ENCODE results near the gene DHRS3. TPM values are rescaled to one million over a fixed set of nuclear protein-coding genes. Genes with fewer than 3 reads are reported as not detected.

DHRS3 gene
- total and polyA plus RNA-seq, 2 of the 13 experiments (the other 11 are each of a cell fraction or from before 2014, with no cell fraction given): 48.5 to 90.5 TPM

- peak; percentile 75 for TF ChIP-seq ZNF501 (CRISPR knock-in tag; IDR thresholded peaks at IDR 0.05)
- TF ChIP-seq ZNF614 (CRISPR knock-in tag; IDR thresholded peaks at IDR 0.05; ENCODE audit: borderline replicate concordance): no peak
- no peak for TF ChIP-seq ELF1 (CRISPR knock-in tag; IDR thresholded peaks at IDR 0.05)
- no peak for TF ChIP-seq ZNF136 (CRISPR knock-in tag; IDR thresholded peaks at IDR 0.05; ENCODE audit: low read depth)
- peak; percentile 29 for TF ChIP-seq AGO2 (optimal IDR thresholded peaks at IDR 0.05; ENCODE audit: low read depth, low read length)
- TF ChIP-seq ZFP91 (CRISPR knock-in tag; IDR thresholded peaks at IDR 0.05; ENCODE audit: borderline replicate concordance): peak; percentile 95
- no peak for TF ChIP-seq ZNF264 (CRISPR knock-in tag; IDR thresholded peaks at IDR 0.05)
- peak; percentile 82 for TF ChIP-seq PATZ1 (CRISPR knock-in tag; IDR thresholded peaks at IDR 0.05)
- peak; percentile 87 for TF ChIP-seq NCOA2 (CRISPR knock-in tag; IDR thresholded peaks at IDR 0.05)
- peak; percentile 95; the same call in 1 of the 2 replicates for TF ChIP-seq XBP1 (CRISPR knock-in tag; IDR thresholded peaks at IDR 0.05)
- TF ChIP-seq MED1 (CRISPR knock-in tag; IDR thresholded peaks at IDR 0.05): peak; percentile 86
- peak; percentile 65; the same call in 1 of the 2 replicates for TF ChIP-seq HMG20B (CRISPR knock-in tag; conservative IDR thresholded peaks at IDR 0.05)
- TF ChIP-seq GMEB2 (CRISPR knock-in tag; IDR thresholded peaks at IDR 0.05; ENCODE audit: low read depth): no peak
- peak; percentile 45; the same call in 1 of the 2 replicates for TF ChIP-seq KAT7 (CRISPR knock-in tag; IDR thresholded peaks at IDR 0.05; ENCODE audit: borderline replicate concordance)
- TF ChIP-seq ONECUT2 (CRISPR knock-in tag; IDR thresholded peaks at IDR 0.05): 0 out of 2 replicates have a peak, but pooled peaks have one; percentile 27
- TF ChIP-seq POLR2AphosphoS2 (IDR thresholded peaks at IDR 0.05; ENCODE audit: low read depth, low read length): peak; percentile 85
- no peak for TF ChIP-seq TRIM24 (CRISPR knock-in tag; IDR thresholded peaks at IDR 0.05)
- TF ChIP-seq RNF219 (CRISPR knock-in tag; IDR thresholded peaks at IDR 0.05): 0 out of 2 replicates have a peak, but pooled peaks have one; percentile 24
- no peak for TF ChIP-seq SMYD3 (CRISPR knock-in tag; IDR thresholded peaks at IDR 0.05)
Observed at GRCh38 chr1:12614402-12615158, 3.4 kb downstream of the DHRS3 start (continued).
